HFFc6 (cell line): ENCODE results near the gene CLDND2. TPM values are rescaled to one million over a fixed set of nuclear protein-coding genes. Genes with fewer than 3 reads are reported as not detected.

ENCODE experiments used
- DNase-seq: peaks from one replicate; pipeline ENCODE4 v3.0.0-alpha.2; 2018
- H3K27ac Mint-ChIP-seq: 2 replicates; pipeline ENCODE4 v1.8.0; 2020; ENCODE audit warnings: mild to moderate bottlenecking, mixed read lengths
- H3K27me3 Mint-ChIP-seq: 2 replicates; pipeline ENCODE4 v1.8.0; 2021; ENCODE audit warnings: mild to moderate bottlenecking, moderate library complexity, mixed read lengths; ENCODE audit not compliant: insufficient read depth
- H3K36me3 Mint-ChIP-seq: 2 replicates; pipeline ENCODE4 v1.8.0; 2021; ENCODE audit warnings: low read depth, mixed read lengths
- H3K4me1 Mint-ChIP-seq: 2 replicates; pipeline ENCODE4 v1.8.0; 2020; ENCODE audit warnings: low read depth, mixed read lengths
- H3K4me3 Mint-ChIP-seq: 2 replicates; pipeline ENCODE4 v1.8.0; 2020; ENCODE audit warnings: mild to moderate bottlenecking, moderate library complexity, mixed read lengths
- H3K9me3 Mint-ChIP-seq: 2 replicates; pipeline ENCODE4 v1.8.0; 2020; ENCODE audit warnings: mild to moderate bottlenecking, mixed read lengths
- CTCF ChIP-seq: fragments of 200-600 bp; sonication (generic); IDR thresholded peaks from 2 replicates; pipeline ENCODE4 v1.5.0; 2021; ENCODE audit warnings: antibody characterized with exemption, mild to moderate bottlenecking
- total RNA-seq, 6 experiments: library from RNA; stranded (reverse); fragmentation: NEBNext Ultra II Directional; extraction: Animal tissue kit (Norgen Biotek cat#: 25700); gene quantifications; 2 replicates in 1 of 6; 3 replicates in 5 of 6; pipeline ENCODE4 v1.2.3, GENCODE V29; 2021

CLDND2 gene
- total RNA-seq, 6 experiments from 2014 or later, result 0.60 to 2.3 (median 0.94) TPM

- H3K9me3 Mint-ChIP-seq, result no peaks in the 10 kb centered on the region
- H3K4me3 Mint-ChIP-seq, result no peak overlapping the region
- peaks cover 27% of the 10 kb centered on the region for H3K4me1 Mint-ChIP-seq
- H3K27ac Mint-ChIP-seq, result no peak overlapping the region
- H3K27me3 Mint-ChIP-seq, result peaks cover 3% of the 10 kb centered on the region; the same call in 1 of the 2 replicates
- DNase-seq, result no peak
- H3K36me3 Mint-ChIP-seq, result peaks cover 14% of the 10 kb centered on the region
- no peak for TF ChIP-seq CTCF
These were observed 12.5 kb downstream of the CLDND2 start for GRCh38 chr19:51356159-51356801.

GRCh38 chr19:51354742-51355148 lies 14.1 kb downstream of the CLDND2 start:
- Mint-ChIP-seq H3K9me3 (no peaks in the 10 kb centered on the region), H3K27ac (no peak overlapping the region), H3K36me3 (peaks cover 27% of the 10 kb centered on the region), H3K27me3 (peaks cover 3% of the 10 kb centered on the region; the same call in 1 of the 2 replicates), H3K4me1 (peaks cover 40% of the 10 kb centered on the region), H3K4me3 (no peak overlapping the region)
- DNase-seq, result no peak
- no peak for TF ChIP-seq CTCF

- no peak overlapping the region for H3K27ac Mint-ChIP-seq
- peaks cover 3% of the 10 kb centered on the region; the same call in 1 of the 2 replicates for H3K27me3 Mint-ChIP-seq
- no peak for DNase-seq
- no peaks in the 10 kb centered on the region for H3K9me3 Mint-ChIP-seq
- no peak overlapping the region for H3K4me3 Mint-ChIP-seq
- H3K4me1 Mint-ChIP-seq, result peaks cover 35% of the 10 kb centered on the region
- peaks cover 27% of the 10 kb centered on the region for H3K36me3 Mint-ChIP-seq
- no peak for TF ChIP-seq CTCF
These were observed 14.6 kb downstream of the CLDND2 start for GRCh38 chr19:51354103-51354741.

GRCh38 chr19:51352783-51353360 lies 15.9 kb downstream of the CLDND2 start:
- no peak overlapping the region for H3K27ac Mint-ChIP-seq
- DNase-seq, result no peak
- peaks cover 28% of the 10 kb centered on the region for H3K4me1 Mint-ChIP-seq
- no peak overlapping the region for H3K4me3 Mint-ChIP-seq
- TF ChIP-seq CTCF, result no peak
- no peaks in the 10 kb centered on the region for H3K9me3 Mint-ChIP-seq
- H3K27me3 Mint-ChIP-seq, result peaks cover 3% of the 10 kb centered on the region; the same call in 1 of the 2 replicates
- peaks cover 27% of the 10 kb centered on the region for H3K36me3 Mint-ChIP-seq

GRCh38 chr19:51351266-51351990 lies 17.4 kb downstream of the CLDND2 start:
- Mint-ChIP-seq H3K9me3 (no peaks in the 10 kb centered on the region), H3K4me1 (peaks cover 24% of the 10 kb centered on the region), H3K4me3 (no peak overlapping the region), H3K27ac (peak overlapping the region; percentile 88), H3K36me3 (peaks cover 30% of the 10 kb centered on the region), H3K27me3 (peaks cover 3% of the 10 kb centered on the region; the same call in 1 of the 2 replicates)
- DNase-seq, result no peak
- TF ChIP-seq CTCF, result no peak
